HepG2 (cell line): ENCODE results near the gene C11orf71. TPM values are rescaled to one million over a fixed set of nuclear protein-coding genes. Genes with fewer than 3 reads are reported as not detected.

Source experiments
- ARNTL ChIP-seq: sonication (generic); formaldehyde crosslinking; IDR thresholded peaks from 2 replicates; pipeline ENCODE4 v1.4.0; 2020; ENCODE audit warnings: mild to moderate bottlenecking, missing genetic modification reagents
- KAT2B ChIP-seq: fragments of 150-350 bp; IDR thresholded peaks from 2 replicates; pipeline ENCODE4 v1.6.1; 2014; ENCODE audit warnings: low read depth, low read length, borderline replicate concordance
- POLR2AphosphoS2 ChIP-seq: IDR thresholded peaks from 2 replicates; pipeline ENCODE4 v1.6.1; 2011; ENCODE audit warnings: low read depth, low read length, improper control_type of control experiment
- SNAPC2 ChIP-seq: sonication (generic); formaldehyde crosslinking; IDR thresholded peaks from 2 replicates; pipeline ENCODE4 v1.8.1; 2022; ENCODE audit warnings: mild to moderate bottlenecking, missing genetic modification reagents
- STAG1 ChIP-seq: sonication (generic); formaldehyde crosslinking; IDR thresholded peaks from 2 replicates; pipeline ENCODE4 v1.4.0; 2020; ENCODE audit warnings: missing genetic modification reagents
- TEAD2 ChIP-seq: sonication (generic); formaldehyde crosslinking; IDR thresholded peaks from 2 replicates; pipeline ENCODE4 v1.9.0; 2021; ENCODE audit warnings: missing genetic modification reagents
- TFDP1 ChIP-seq: IDR thresholded peaks from 2 replicates; pipeline ENCODE4 v1.6.1; 2016; ENCODE audit warnings: missing compliant biosample characterization, missing genetic modification reagents, borderline replicate concordance
- TGIF2 ChIP-seq: IDR thresholded peaks from 2 replicates; pipeline ENCODE4 v1.6.1; 2016; ENCODE audit warnings: control low read depth, missing compliant biosample characterization
- ZNF124 ChIP-seq: sonication (generic); formaldehyde crosslinking; IDR thresholded peaks from 2 replicates; pipeline ENCODE4 v1.4.0; 2020; ENCODE audit warnings: missing genetic modification reagents
- ZNF329 ChIP-seq: sonication (generic); formaldehyde crosslinking; IDR thresholded peaks from 2 replicates; pipeline ENCODE4 v1.9.0; 2021; ENCODE audit warnings: low read depth, mild to moderate bottlenecking, missing genetic modification reagents
- ZNF382 ChIP-seq: sonication (generic); formaldehyde crosslinking; IDR thresholded peaks from 2 replicates; pipeline ENCODE4 v1.5.0; 2020; ENCODE audit warnings: missing genetic modification reagents, mild to moderate bottlenecking, borderline replicate concordance
- ZNF430 ChIP-seq: sonication (generic); formaldehyde crosslinking; IDR thresholded peaks from 2 replicates; pipeline ENCODE4 v1.9.0; 2021; ENCODE audit warnings: mild to moderate bottlenecking, missing genetic modification reagents
- ZNF552 ChIP-seq: sonication (generic); formaldehyde crosslinking; IDR thresholded peaks from 2 replicates; pipeline ENCODE4 v1.9.0; 2022; ENCODE audit warnings: missing genetic modification reagents, mild to moderate bottlenecking, borderline replicate concordance
- ZNF746 ChIP-seq: sonication (generic); formaldehyde crosslinking; IDR thresholded peaks from 2 replicates; pipeline ENCODE4 v1.8.0; 2022; ENCODE audit warnings: mild to moderate bottlenecking, missing genetic modification reagents
- ZNF790 ChIP-seq: sonication (generic); formaldehyde crosslinking; IDR thresholded peaks from 2 replicates; pipeline ENCODE4 v1.8.0; 2022; ENCODE audit warnings: missing genetic modification reagents, mild to moderate bottlenecking, borderline replicate concordance
- ZNF850 ChIP-seq: sonication (generic); formaldehyde crosslinking; conservative IDR thresholded peaks from 2 replicates; pipeline ENCODE4 v1.9.0; 2021; ENCODE audit warnings: mild to moderate bottlenecking, missing genetic modification reagents
- polyA plus RNA-seq, 8 experiments: library from polyadenylated mRNA; depleted of rRNA in 3 of 8; stranded (reverse) in 7 of 8; unstranded in 1 of 8; fragments of >200 nt; fragmentation: Illumina TruSeq in 4 of 8; extraction: Trizol in 4 of 8; gene quantifications; 2 replicates each; pipeline versions ENCODE4 v1.2.1 to v1.2.3, GENCODE V29; 2011 to 2016; ENCODE audit warnings: low read depth in 4 of 8, missing spikeins in 1 of 8, mixed read lengths in 1 of 8; ENCODE audit not compliant: insufficient read depth in 1 of 8
- total RNA-seq, 5 experiments: library from RNA; depleted of rRNA; stranded (reverse); fragments of >200 nt; fragmentation: Illumina TruSeq; extraction: Trizol; gene quantifications; 2 replicates each; pipeline ENCODE4 v1.2.3, GENCODE V29; 2016; ENCODE audit warnings: low read depth in 1 of 5
- TF ChIP-seq, protein P1 (sequence below): sonication (generic); formaldehyde crosslinking; IDR thresholded peaks from 2 replicates; pipeline ENCODE4 v1.9.0; 2021; ENCODE audit warnings: missing genetic modification reagents, borderline replicate concordance
- TF ChIP-seq, protein P2 (sequence below): sonication (generic); formaldehyde crosslinking; IDR thresholded peaks from 2 replicates; pipeline ENCODE4 v1.4.0; 2020; ENCODE audit warnings: missing genetic modification reagents
- TF ChIP-seq, protein P3 (sequence below): sonication (generic); formaldehyde crosslinking; conservative IDR thresholded peaks from 2 replicates; pipeline ENCODE4 v1.8.0; 2022; ENCODE audit warnings: missing genetic modification reagents
- TF ChIP-seq, protein P4 (sequence below): sonication (generic); formaldehyde crosslinking; IDR thresholded peaks from 2 replicates; pipeline ENCODE4 v1.4.0; 2020; ENCODE audit warnings: missing genetic modification reagents, mild to moderate bottlenecking, borderline replicate concordance
- TF ChIP-seq, protein P5 (sequence below): sonication (generic); formaldehyde crosslinking; IDR thresholded peaks from 2 replicates; pipeline ENCODE4 v1.5.0; 2020; ENCODE audit warnings: missing genetic modification reagents

C11orf71 gene
- total and polyA plus RNA-seq, 2 of the 13 experiments (the other 11 are each of a cell fraction or from before 2014, with no cell fraction given): 7.1 to 7.8 TPM

DNA sequence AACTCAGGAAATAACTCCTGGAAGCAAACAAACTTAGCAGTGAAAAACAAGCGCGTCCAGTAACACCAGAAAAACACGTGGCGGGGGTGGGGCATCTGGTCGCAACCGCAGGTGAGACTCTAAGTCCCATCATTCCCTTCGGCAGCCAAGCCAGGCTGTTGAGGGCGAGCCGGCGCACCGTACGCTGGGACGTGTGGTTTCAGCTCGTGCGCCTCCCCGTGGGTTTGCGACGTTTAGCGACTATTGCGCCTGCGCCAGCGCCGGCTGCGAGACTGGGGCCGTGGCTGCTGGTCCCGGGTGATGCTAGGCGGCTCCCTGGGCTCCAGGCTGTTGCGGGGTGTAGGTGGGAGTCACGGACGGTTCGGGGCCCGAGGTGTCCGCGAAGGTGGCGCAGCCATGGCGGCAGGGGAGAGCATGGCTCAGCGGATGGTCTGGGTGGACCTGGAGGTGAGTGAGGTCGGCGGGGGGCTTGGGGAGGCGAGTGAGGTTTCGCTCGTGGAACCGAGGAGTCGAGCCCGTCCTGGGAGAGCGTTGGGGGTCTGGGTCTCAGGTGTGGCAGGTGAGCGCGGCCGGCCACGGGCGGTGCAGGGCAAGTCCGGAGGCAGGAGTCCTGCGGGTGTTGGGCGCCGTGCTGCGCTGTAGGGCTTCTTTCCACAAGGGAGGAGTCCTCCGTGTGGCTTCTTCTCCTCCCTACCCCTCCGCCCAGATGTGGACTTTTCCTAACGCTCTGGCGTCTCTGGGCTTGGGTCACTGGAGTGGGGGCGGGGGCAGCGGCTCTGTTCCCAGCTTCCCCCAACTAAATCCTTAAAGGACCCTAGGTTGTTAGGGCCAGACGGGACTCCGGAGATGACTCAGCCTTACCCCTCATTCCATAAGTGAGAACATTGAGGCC lies 39.2 kb upstream of the C11orf71 start, which contains the start of gene REXO2 (continued):
- TF ChIP-seq, protein P1, sequence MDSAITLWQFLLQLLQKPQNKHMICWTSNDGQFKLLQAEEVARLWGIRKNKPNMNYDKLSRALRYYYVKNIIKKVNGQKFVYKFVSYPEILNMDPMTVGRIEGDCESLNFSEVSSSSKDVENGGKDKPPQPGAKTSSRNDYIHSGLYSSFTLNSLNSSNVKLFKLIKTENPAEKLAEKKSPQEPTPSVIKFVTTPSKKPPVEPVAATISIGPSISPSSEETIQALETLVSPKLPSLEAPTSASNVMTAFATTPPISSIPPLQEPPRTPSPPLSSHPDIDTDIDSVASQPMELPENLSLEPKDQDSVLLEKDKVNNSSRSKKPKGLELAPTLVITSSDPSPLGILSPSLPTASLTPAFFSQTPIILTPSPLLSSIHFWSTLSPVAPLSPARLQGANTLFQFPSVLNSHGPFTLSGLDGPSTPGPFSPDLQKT (CRISPR knock-in tag): no peak
- TF ChIP-seq TGIF2 (CRISPR knock-in tag) (peak; percentile 62), ZNF124 (peak; percentile 36; the same call in 1 of the 2 replicates), ZNF382 (CRISPR knock-in tag) (no peak), SNAPC2 (CRISPR knock-in tag) (no peak; the same call in 1 of the 2 replicates), STAG1 (CRISPR knock-in tag) (no peak), ZNF790 (no peak), ZNF552 (CRISPR knock-in tag) (no peak), ZNF850 (CRISPR knock-in tag) (no peak), TFDP1 (CRISPR knock-in tag) (0 out of 2 replicates have a peak, but pooled peaks have one; percentile 39), ZNF430 (CRISPR knock-in tag) (peak; percentile 51; the same call in 1 of the 2 replicates), POLR2AphosphoS2 (no peak), ZNF329 (CRISPR knock-in tag) (peak; percentile 59; the same call in 1 of the 2 replicates), ARNTL (CRISPR knock-in tag) (0 out of 2 replicates have a peak, but pooled peaks have one; percentile 32), ZNF746 (no peak), KAT2B (no peak), TEAD2 (no peak)
- TF ChIP-seq, protein P2, sequence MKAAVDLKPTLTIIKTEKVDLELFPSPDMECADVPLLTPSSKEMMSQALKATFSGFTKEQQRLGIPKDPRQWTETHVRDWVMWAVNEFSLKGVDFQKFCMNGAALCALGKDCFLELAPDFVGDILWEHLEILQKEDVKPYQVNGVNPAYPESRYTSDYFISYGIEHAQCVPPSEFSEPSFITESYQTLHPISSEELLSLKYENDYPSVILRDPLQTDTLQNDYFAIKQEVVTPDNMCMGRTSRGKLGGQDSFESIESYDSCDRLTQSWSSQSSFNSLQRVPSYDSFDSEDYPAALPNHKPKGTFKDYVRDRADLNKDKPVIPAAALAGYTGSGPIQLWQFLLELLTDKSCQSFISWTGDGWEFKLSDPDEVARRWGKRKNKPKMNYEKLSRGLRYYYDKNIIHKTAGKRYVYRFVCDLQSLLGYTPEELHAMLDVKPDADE (CRISPR knock-in tag): no peak
- TF ChIP-seq, protein P3, sequence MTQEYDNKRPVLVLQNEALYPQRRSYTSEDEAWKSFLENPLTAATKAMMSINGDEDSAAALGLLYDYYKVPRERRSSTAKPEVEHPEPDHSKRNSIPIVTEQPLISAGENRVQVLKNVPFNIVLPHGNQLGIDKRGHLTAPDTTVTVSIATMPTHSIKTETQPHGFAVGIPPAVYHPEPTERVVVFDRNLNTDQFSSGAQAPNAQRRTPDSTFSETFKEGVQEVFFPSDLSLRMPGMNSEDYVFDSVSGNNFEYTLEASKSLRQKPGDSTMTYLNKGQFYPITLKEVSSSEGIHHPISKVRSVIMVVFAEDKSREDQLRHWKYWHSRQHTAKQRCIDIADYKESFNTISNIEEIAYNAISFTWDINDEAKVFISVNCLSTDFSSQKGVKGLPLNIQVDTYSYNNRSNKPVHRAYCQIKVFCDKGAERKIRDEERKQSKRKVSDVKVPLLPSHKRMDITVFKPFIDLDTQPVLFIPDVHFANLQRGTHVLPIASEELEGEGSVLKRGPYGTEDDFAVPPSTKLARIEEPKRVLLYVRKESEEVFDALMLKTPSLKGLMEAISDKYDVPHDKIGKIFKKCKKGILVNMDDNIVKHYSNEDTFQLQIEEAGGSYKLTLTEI (CRISPR knock-in tag): no peak
- TF ChIP-seq, protein P4, sequence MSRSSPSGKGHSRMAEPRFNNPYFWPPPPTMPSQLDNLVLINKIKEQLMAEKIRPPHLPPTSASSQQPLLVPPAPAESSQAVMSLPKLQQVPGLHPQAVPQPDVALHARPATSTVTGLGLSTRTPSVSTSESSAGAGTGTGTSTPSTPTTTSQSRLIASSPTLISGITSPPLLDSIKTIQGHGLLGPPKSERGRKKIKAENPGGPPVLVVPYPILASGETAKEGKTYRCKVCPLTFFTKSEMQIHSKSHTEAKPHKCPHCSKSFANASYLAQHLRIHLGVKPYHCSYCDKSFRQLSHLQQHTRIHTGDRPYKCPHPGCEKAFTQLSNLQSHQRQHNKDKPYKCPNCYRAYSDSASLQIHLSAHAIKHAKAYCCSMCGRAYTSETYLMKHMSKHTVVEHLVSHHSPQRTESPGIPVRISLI (CRISPR knock-in tag): no peak
- TF ChIP-seq, protein P5, sequence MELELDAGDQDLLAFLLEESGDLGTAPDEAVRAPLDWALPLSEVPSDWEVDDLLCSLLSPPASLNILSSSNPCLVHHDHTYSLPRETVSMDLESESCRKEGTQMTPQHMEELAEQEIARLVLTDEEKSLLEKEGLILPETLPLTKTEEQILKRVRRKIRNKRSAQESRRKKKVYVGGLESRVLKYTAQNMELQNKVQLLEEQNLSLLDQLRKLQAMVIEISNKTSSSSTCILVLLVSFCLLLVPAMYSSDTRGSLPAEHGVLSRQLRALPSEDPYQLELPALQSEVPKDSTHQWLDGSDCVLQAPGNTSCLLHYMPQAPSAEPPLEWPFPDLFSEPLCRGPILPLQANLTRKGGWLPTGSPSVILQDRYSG: no peak
